ENCODE results near the gene EXOC1. TPM values are rescaled to one million over a fixed set of nuclear protein-coding genes. Genes with fewer than 3 reads are reported as not detected.

EXOC1 gene
- total and polyA plus RNA-seq, 10 of the 15 experiments (the other 5 are each of a cell fraction or from before 2014, with no cell fraction given) = 11.8 to 36.6 (median 21.1) TPM

GRCh38 chr4:55906323-55906722, 52.9 kb downstream of the EXOC1 start (continued):
- TF ChIP-seq, protein P1, sequence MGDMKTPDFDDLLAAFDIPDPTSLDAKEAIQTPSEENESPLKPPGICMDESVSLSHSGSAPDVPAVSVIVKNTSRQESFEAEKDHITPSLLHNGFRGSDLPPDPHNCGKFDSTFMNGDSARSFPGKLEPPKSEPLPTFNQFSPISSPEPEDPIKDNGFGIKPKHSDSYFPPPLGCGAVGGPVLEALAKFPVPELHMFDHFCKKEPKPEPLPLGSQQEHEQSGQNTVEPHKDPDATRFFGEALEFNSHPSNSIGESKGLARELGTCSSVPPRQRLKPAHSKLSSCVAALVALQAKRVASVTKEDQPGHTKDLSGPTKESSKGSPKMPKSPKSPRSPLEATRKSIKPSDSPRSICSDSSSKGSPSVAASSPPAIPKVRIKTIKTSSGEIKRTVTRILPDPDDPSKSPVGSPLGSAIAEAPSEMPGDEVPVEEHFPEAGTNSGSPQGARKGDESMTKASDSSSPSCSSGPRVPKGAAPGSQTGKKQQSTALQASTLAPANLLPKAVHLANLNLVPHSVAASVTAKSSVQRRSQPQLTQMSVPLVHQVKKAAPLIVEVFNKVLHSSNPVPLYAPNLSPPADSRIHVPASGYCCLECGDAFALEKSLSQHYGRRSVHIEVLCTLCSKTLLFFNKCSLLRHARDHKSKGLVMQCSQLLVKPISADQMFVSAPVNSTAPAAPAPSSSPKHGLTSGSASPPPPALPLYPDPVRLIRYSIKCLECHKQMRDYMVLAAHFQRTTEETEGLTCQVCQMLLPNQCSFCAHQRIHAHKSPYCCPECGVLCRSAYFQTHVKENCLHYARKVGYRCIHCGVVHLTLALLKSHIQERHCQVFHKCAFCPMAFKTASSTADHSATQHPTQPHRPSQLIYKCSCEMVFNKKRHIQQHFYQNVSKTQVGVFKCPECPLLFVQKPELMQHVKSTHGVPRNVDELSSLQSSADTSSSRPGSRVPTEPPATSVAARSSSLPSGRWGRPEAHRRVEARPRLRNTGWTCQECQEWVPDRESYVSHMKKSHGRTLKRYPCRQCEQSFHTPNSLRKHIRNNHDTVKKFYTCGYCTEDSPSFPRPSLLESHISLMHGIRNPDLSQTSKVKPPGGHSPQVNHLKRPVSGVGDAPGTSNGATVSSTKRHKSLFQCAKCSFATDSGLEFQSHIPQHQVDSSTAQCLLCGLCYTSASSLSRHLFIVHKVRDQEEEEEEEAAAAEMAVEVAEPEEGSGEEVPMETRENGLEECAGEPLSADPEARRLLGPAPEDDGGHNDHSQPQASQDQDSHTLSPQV (IDR thresholded peaks at IDR 0.05) = no peak
- no peak for TF ChIP-seq NR2C1 (IDR thresholded peaks at IDR 0.05)
- TF ChIP-seq CHD1 (IDR thresholded peaks at IDR 0.05; ENCODE audit: low read depth, low read length) = no peak
- no peak for TF ChIP-seq SUPT20H (IDR thresholded peaks at IDR 0.05; ENCODE audit: borderline replicate concordance, control insufficient read depth, low read depth, low read length)
- no peak for TF ChIP-seq SIX5 (IDR thresholded peaks at IDR 0.05; ENCODE audit: low read depth, low read length, severe bottlenecking)
- no peak for TF ChIP-seq NFYA (IDR thresholded peaks at IDR 0.05; ENCODE audit: borderline replicate concordance, low read depth, low read length)
- no peak for TF ChIP-seq POU2F2 (IDR thresholded peaks at IDR 0.05; ENCODE audit: borderline replicate concordance, low read depth, low read length)
- TF ChIP-seq SUZ12 (IDR thresholded peaks at IDR 0.05; ENCODE audit: unreplicated experiment) = no peak
- TF ChIP-seq MEF2B (IDR thresholded peaks at IDR 0.05; ENCODE audit: partially characterized antibody, poor library complexity, severe bottlenecking) = no peak
- TF ChIP-seq TCF7 (IDR thresholded peaks at IDR 0.05; ENCODE audit: borderline replicate concordance) = no peak
- TF ChIP-seq E4F1 (IDR thresholded peaks at IDR 0.05; ENCODE audit: borderline replicate concordance, partially characterized antibody) = no peak
- TF ChIP-seq JUND (IDR thresholded peaks at IDR 0.05; ENCODE audit: low read depth, low read length) = no peak

Measured in GM12878 (cell line).